Peyer's patch (tissue), 4 donors: Measurements from ENCODE around the gene CDKN2C.

Source experiments
- CTCF ChIP-seq, 6 experiments: fragments of 450-650 bp in 4 of 6; fragments of 200-600 bp in 2 of 6; sonication (generic) in 1 of 6; IDR thresholded peaks; one replicate each; pipeline ENCODE4 v1.5.1; 2017 to 2019; ENCODE audit warnings: antibody characterized with exemption in 6 of 6, mild to moderate bottlenecking in 3 of 6, moderate library complexity in 1 of 6
- POLR2A ChIP-seq, 2 donors: fragments of 450-650 bp; IDR thresholded peaks; one replicate each; pipeline ENCODE4 v1.5.1; 2017; ENCODE audit warnings: antibody characterized with exemption in 2 of 2, mild to moderate bottlenecking in 2 of 2, moderate library complexity in 2 of 2

- TF ChIP-seq CTCF (IDR thresholded peaks at IDR 0.05) = no peak
- TF ChIP-seq POLR2A (IDR thresholded peaks at IDR 0.05) = no peak
Observed at GRCh38 chr1:51019811-51020210, 49.8 kb downstream of the CDKN2C start.
